Measurements from ENCODE around the gene USP38.
"Not testable (repeated sequence)": the region's sequence is repeated elsewhere in the genome, so short reads cannot be mapped to it uniquely, and the experiment has no call there.

The USP38 gene

GRCh38 chr4:143267690-143268089 is 83.0 kb downstream of the USP38 start:
- not testable (repeated sequence) for DNase-seq

DNA sequence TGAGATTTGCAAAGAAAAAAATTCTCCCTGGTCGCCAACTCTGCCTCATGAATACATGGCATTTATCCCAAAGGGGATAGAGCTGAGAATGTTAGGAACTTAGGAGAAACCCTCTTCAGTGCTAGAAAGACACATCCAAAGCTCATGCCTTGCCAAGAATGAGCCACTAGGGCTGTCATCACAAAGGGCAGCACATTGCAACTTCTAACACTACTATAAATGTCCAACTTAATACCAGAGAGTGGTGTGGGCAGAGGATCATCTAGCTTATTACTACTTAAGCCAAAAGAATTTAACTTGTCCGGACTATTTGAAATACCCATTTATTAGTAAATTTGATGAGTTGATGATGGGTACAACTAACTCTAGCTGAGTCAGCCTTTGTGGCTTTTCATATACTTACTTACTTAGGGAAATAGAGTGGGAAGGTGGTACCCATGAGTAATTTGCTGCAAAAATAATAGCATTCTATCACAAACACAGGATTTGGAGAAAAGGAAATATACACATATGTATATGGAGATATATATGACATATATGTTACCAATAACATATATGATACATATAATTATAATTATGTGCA is 85.6 kb downstream of the USP38 start:
- no peak for DNase-seq

Measured in activated CD4-positive, alpha-beta T cell treated with anti-CD3 and anti-CD28 coated beads, Interleukin-2, amount 50 U/mL, for 48 hours (primary cell).